Measurements from ENCODE around the gene PITX2. TPM values are rescaled to one million over a fixed set of nuclear protein-coding genes. Genes with fewer than 3 reads are reported as not detected.
A peak's percentile ranks its signal among the peaks of the same experiment; 100 is the strongest.

The PITX2 gene
- total and polyA plus RNA-seq, 2 of the 8 experiments (the other 6 are each of a cell fraction or from before 2014, with no cell fraction given), result 0.09 to 0.67 TPM

- CTCF ChIA-PET (ENCODE audit: partially characterized antibody), result interaction anchor here (0.7 to 1.5 kb wide), 4 partner anchors 15 to 696 kb away, joined by 4 to 5 read pairs (median 4); no protein-coding TSS in a partner anchor
- H3K79me2 ChIP-seq (ENCODE audit: control insufficient read depth in 1 of 2, insufficient read depth in 2 of 2, low read length in 2 of 2), result no peaks in the 10 kb centered on the region
- H3K4ac ChIP-seq (replicated peaks; ENCODE audit: insufficient read length, low read depth, low read length), result no peak overlapping the region
- no peak overlapping the region for H2BK20ac ChIP-seq (ENCODE audit: low read length)
- peaks cover 68 to 100% (median 93%) of the 10 kb centered on the region in 4 experiments for H3K27me3 ChIP-seq (replicated peaks in 1 of 4; ENCODE audit: control insufficient read depth in 3 of 4, extremely low read depth in 1 of 4, insufficient read depth in 3 of 4, low read length in 3 of 4)
- H3K9me3 ChIP-seq (ENCODE audit: insufficient read depth in 2 of 2, low read depth in 1 of 2, low read length in 1 of 2), result no peaks in the 10 kb centered on the region
- no peak overlapping the region for H3K9ac ChIP-seq (replicated peaks in 1 of 4; ENCODE audit: extremely low read depth in 1 of 4, low read depth in 3 of 4, low read length in 3 of 4)
- H3K36me3 ChIP-seq (ENCODE audit: control insufficient read depth in 2 of 4, insufficient read depth in 4 of 4, low read length in 3 of 4), result peaks cover 0 to 2% (median 0%) of the 10 kb centered on the region in 4 experiments; a peak in 1 of 8 replicates
- no peak overlapping the region for H2AFZ ChIP-seq (ENCODE audit: low read length)
- no peak overlapping the region for H2BK5ac ChIP-seq (ENCODE audit: low read depth, low read length)
- no peak overlapping the region for H3K14ac ChIP-seq (ENCODE audit: insufficient read length)
- peak overlapping the region; percentile 80 to 91 for H3K4me2 ChIP-seq (ENCODE audit: insufficient read depth in 1 of 2, low read depth in 2 of 2, low read length in 2 of 2)
- POLR2A ChIA-PET (ENCODE audit: partially characterized antibody), result interaction anchor here (1.6 to 3.5 kb wide), 3 partner anchors 13 to 26 kb away, joined by 9 to 13 read pairs (median 12); no protein-coding TSS in a partner anchor
- no peak overlapping the region for H3K56ac ChIP-seq (replicated peaks; ENCODE audit: insufficient read length, low read depth, low read length)
- H4K20me1 ChIP-seq (replicated peaks in 1 of 2; ENCODE audit: control insufficient read depth in 1 of 2, insufficient read depth in 2 of 2, low read length in 2 of 2), result peaks cover 0 to 26% of the 10 kb centered on the region in 2 experiments
- no peaks in the 10 kb centered on the region for H3K79me1 ChIP-seq (ENCODE audit: low read depth, low read length)
- H2BK12ac ChIP-seq (ENCODE audit: low read depth, low read length), result no peak overlapping the region; the same call in 1 of the 2 replicates
- H3K23ac ChIP-seq (ENCODE audit: insufficient read length), result no peak overlapping the region
- no peak overlapping the region for H3K27ac ChIP-seq (ENCODE audit: low read depth, low read length)
- DNase-seq (ENCODE audit: low read depth in 1 of 2, low spot score in 2 of 2) (peak in 1 of 2 experiments; percentile 68), FAIRE-seq (no peak)
- H2AK5ac ChIP-seq (ENCODE audit: low read depth, low read length), result no peak overlapping the region
- peaks cover 4 to 40% (median 21%) of the 10 kb centered on the region in 4 experiments for H3K4me1 ChIP-seq (replicated peaks in 1 of 4; ENCODE audit: control insufficient read depth in 3 of 4, insufficient read depth in 4 of 4, low read length in 3 of 4)
- no peak overlapping the region for H2BK120ac ChIP-seq (replicated peaks; ENCODE audit: low read depth, low read length)
- no peak overlapping the region for H3K18ac ChIP-seq (ENCODE audit: extremely low read depth, low read length)
- WGBS, 2 experiments (ENCODE audit: extremely low coverage in 1 of 2, insufficient coverage in 1 of 2, insufficient read length in 1 of 2, insufficient replicate concordance in 2 of 2, low coverage in 1 of 2, low lambda C conversion rate in 2 of 2, missing lambda C conversion rate in 1 of 2), result 1% methylated on average over 27 of the region's 27 CpGs; no CpG with 5 or more reads in 1 of the 2 experiments
- no peak overlapping the region for H4K91ac ChIP-seq (replicated peaks; ENCODE audit: insufficient read length, low read length)
- H3K4me3 ChIP-seq (ENCODE audit: extremely low read depth in 1 of 4, insufficient read depth in 2 of 4, low read depth in 3 of 4, low read length in 4 of 4), result peak overlapping the region in 1 of 4 experiments; percentile 59; a peak in 2 of 8 replicates
- H2BK15ac ChIP-seq (ENCODE audit: low read length), result no peak overlapping the region
- peaks cover 12% of the 10 kb centered on the region; the same call in 1 of the 2 replicates for H3K23me2 ChIP-seq (ENCODE audit: low read depth, low read length)
- H4K5ac ChIP-seq (ENCODE audit: insufficient read length, low read depth, low read length), result no peak overlapping the region
- no peak overlapping the region for H4K8ac ChIP-seq (ENCODE audit: extremely low read depth, insufficient read depth, low read length)
- TF ChIP-seq BACH1 (IDR thresholded peaks at IDR 0.05; ENCODE audit: low read length) (0 out of 2 replicates have a peak, but pooled peaks have one; percentile 20), SRF (IDR thresholded peaks at IDR 0.05; ENCODE audit: low read depth, low read length) (no peak), ATF3 (IDR thresholded peaks at IDR 0.05; ENCODE audit: insufficient read depth, low read depth, low read length) (no peak), TCF12 (IDR thresholded peaks at IDR 0.05; ENCODE audit: low read depth, low read length) (0 out of 2 replicates have a peak, but pooled peaks have one; percentile 3), ATF2 (IDR thresholded peaks at IDR 0.05; ENCODE audit: low read length) (no peak), CTCF (IDR thresholded peaks at IDR 0.05; ENCODE audit: control extremely low read depth in 1 of 3, insufficient read depth in 1 of 3, low read depth in 1 of 3, low read length in 3 of 3) (no peak)
Measured at GRCh38 chr4:110614173-110614963, 8.5 kb downstream of the PITX2 start.
